ENCODE measurements around the gene SERPINB6.

DNA sequence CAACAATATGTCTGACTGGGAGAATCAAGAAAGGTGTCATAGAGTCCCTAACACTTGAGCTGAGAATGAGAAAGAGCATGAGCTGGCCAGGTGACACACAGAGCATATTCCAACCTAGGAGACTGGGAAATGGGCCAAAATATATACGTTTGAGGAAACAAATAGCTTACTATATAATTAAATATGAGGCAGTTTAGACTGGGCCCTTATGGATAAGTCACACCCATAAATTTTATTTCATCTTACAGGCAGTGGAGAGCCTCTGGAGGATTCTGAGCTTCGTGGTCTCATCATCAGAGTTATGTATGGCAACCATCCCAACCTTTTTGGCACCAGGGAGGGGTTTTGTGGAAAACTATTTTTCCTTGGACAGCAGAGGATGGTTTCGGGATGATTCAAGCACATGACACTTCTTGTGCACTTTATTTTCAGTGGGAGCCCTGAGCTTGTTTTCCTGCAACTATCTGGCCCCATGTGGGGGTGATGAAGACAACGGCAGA, 15.4 kb upstream of the SERPINB6 start:
- TF ChIP-seq, protein P1, sequence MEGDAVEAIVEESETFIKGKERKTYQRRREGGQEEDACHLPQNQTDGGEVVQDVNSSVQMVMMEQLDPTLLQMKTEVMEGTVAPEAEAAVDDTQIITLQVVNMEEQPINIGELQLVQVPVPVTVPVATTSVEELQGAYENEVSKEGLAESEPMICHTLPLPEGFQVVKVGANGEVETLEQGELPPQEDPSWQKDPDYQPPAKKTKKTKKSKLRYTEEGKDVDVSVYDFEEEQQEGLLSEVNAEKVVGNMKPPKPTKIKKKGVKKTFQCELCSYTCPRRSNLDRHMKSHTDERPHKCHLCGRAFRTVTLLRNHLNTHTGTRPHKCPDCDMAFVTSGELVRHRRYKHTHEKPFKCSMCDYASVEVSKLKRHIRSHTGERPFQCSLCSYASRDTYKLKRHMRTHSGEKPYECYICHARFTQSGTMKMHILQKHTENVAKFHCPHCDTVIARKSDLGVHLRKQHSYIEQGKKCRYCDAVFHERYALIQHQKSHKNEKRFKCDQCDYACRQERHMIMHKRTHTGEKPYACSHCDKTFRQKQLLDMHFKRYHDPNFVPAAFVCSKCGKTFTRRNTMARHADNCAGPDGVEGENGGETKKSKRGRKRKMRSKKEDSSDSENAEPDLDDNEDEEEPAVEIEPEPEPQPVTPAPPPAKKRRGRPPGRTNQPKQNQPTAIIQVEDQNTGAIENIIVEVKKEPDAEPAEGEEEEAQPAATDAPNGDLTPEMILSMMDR (optimal IDR thresholded peaks at IDR 0.05 in 1 of 3, IDR thresholded peaks at IDR 0.05 in 1 of 3, conservative IDR thresholded peaks at IDR 0.05 in 1 of 3; ENCODE audit: extremely low read depth in 1 of 3, insufficient read depth in 2 of 3, low read length in 3 of 3) = no peak
- TF ChIP-seq EZH2 (IDR thresholded peaks at IDR 0.05; ENCODE audit: low read length) = no peak
